IMR-90 (cell line): ENCODE results near the gene CARMIL1. TPM values are rescaled to one million over a fixed set of nuclear protein-coding genes. Genes with fewer than 3 reads are reported as not detected.

Experiments
- ATAC-seq: fragments of 200-7000 bp; cut with Tn5 transposase; 2 replicates; pipeline ENCODE4 v1.9.1; 2020; ENCODE audit warnings: low read depth, mild to moderate bottlenecking, moderate library complexity
- BruUV-seq: library from RNA; stranded (reverse); fragments of 400-500 nt; replicated peaks from 2 replicates; lab custom pipeline; 2021; lab: Mats Ljungman, UMichigan
- CTCF ChIA-PET: fragments of 300-600 bp; formaldehyde crosslinking; extraction: SDS; loops from one replicate; lab custom pipeline; 2021; ENCODE audit warnings: antibody characterized with exemption; lab: Yijun Ruan, JAX
- POLR2A ChIA-PET: fragments of 300-600 bp; sonication (Branson Sonifier 250); formaldehyde crosslinking; loops from one replicate; lab custom pipeline; 2022; ENCODE audit warnings: antibody characterized with exemption; ENCODE audit not compliant: unreplicated experiment; lab: Charles Lee
- DNase-seq: peaks from one replicate; pipeline ENCODE4 v3.0.0; 2013
- H2AFZ ChIP-seq: replicated peaks from 2 replicates; pipeline ENCODE3; 2013; ENCODE audit warnings: low read length, mild to moderate bottlenecking; ENCODE audit not compliant: poor library complexity
- H2AK5ac ChIP-seq: 2 replicates; pipeline ENCODE4 v1.6.1; 2013; ENCODE audit warnings: low read depth, low read length, inconsistent platforms
- H2AK9ac ChIP-seq: replicated peaks from 2 replicates; pipeline ENCODE3; 2013; ENCODE audit warnings: mild to moderate bottlenecking, low read depth, low read length, moderate library complexity; ENCODE audit not compliant: poor library complexity
- H2BK120ac ChIP-seq: 2 replicates; pipeline ENCODE4 v1.6.1; 2013; ENCODE audit warnings: low read depth, low read length, inconsistent platforms
- H2BK15ac ChIP-seq: 3 replicates; pipeline ENCODE4 v1.6.1; 2013; ENCODE audit warnings: low read depth, low read length, inconsistent platforms
- H2BK20ac ChIP-seq: 2 replicates; pipeline ENCODE4 v1.6.1; 2013; ENCODE audit warnings: low read depth, mild to moderate bottlenecking, inconsistent platforms, low read length, moderate library complexity
- H2BK5ac ChIP-seq: 2 replicates; pipeline ENCODE4 v1.6.1; 2013; ENCODE audit warnings: mild to moderate bottlenecking, low read depth, low read length, inconsistent platforms; ENCODE audit not compliant: poor library complexity, severe bottlenecking
- H3K14ac ChIP-seq: replicated peaks from 2 replicates; pipeline ENCODE4 v1.6.1; 2013; ENCODE audit warnings: low read depth, low read length, inconsistent platforms
- H3K18ac ChIP-seq: 2 replicates; pipeline ENCODE4 v1.6.1; 2013; ENCODE audit warnings: low read depth, low read length, control low read depth
- H3K23ac ChIP-seq: 2 replicates; pipeline ENCODE4 v1.6.1; 2013; ENCODE audit warnings: low read depth, low read length, inconsistent platforms
- H3K27ac ChIP-seq: 2 replicates; pipeline ENCODE4 v1.5.1; 2013; ENCODE audit warnings: mild to moderate bottlenecking, control low read depth, low read length; ENCODE audit not compliant: insufficient read depth
- H3K27me3 ChIP-seq: 2 replicates; pipeline ENCODE4 v1.6.1; 2013; ENCODE audit warnings: low read length; ENCODE audit not compliant: control insufficient read depth, insufficient read depth
- H3K36me3 ChIP-seq: 2 replicates; pipeline ENCODE4 v1.6.1; 2013; ENCODE audit warnings: low read length, mixed read lengths; ENCODE audit not compliant: control insufficient read depth, insufficient read depth
- H3K4ac ChIP-seq: 2 replicates; pipeline ENCODE4 v1.6.1; 2013; ENCODE audit warnings: low read depth, low read length, inconsistent platforms
- H3K4me1 ChIP-seq: 2 replicates; pipeline ENCODE4 v1.6.1; 2013; ENCODE audit warnings: low read length, mixed read lengths; ENCODE audit not compliant: control insufficient read depth, insufficient read depth
- H3K4me2 ChIP-seq: 2 replicates; pipeline ENCODE4 v1.6.1; 2013; ENCODE audit warnings: low read depth, mild to moderate bottlenecking, control low read depth, low read length, moderate library complexity
- H3K4me3 ChIP-seq: 2 replicates; pipeline ENCODE4 v1.5.1; 2013; ENCODE audit warnings: low read depth, mild to moderate bottlenecking, control low read depth, low read length, moderate library complexity; ENCODE audit not compliant: insufficient read depth
- H3K56ac ChIP-seq: 2 replicates; pipeline ENCODE4 v1.6.1; 2013; ENCODE audit warnings: low read length, inconsistent platforms; ENCODE audit not compliant: insufficient read depth; ENCODE audit errors: extremely low read depth
- H3K79me1 ChIP-seq, 2 experiments: 2 replicates each; pipeline ENCODE4 v1.6.1; 2013; ENCODE audit warnings: low read length in 2 of 2, inconsistent platforms in 1 of 2, low read depth in 1 of 2
- H3K9ac ChIP-seq: 2 replicates; pipeline ENCODE4 v1.6.1; 2013; ENCODE audit warnings: low read depth, low read length, control low read depth
- H3K9me1 ChIP-seq: 2 replicates; pipeline ENCODE4 v1.6.1; 2013; ENCODE audit warnings: low read length, inconsistent platforms; ENCODE audit not compliant: insufficient read depth
- H3K9me3 ChIP-seq: 2 replicates; pipeline ENCODE4 v1.6.1; 2013; ENCODE audit warnings: low read length; ENCODE audit not compliant: control insufficient read depth, insufficient read depth
- H4K20me1 ChIP-seq: 2 replicates; pipeline ENCODE4 v1.6.1; 2013; ENCODE audit warnings: low read length, inconsistent platforms; ENCODE audit not compliant: insufficient read depth
- H4K5ac ChIP-seq: 2 replicates; pipeline ENCODE4 v1.6.1; 2013; ENCODE audit warnings: mild to moderate bottlenecking, low read depth, low read length, control low read depth
- H4K8ac ChIP-seq, 2 experiments: 2 replicates each; pipeline ENCODE4 v1.6.1; 2013; ENCODE audit warnings: low read depth in 2 of 2, low read length in 2 of 2, control low read depth in 1 of 2, inconsistent platforms in 1 of 2
- H4K91ac ChIP-seq: 2 replicates; pipeline ENCODE4 v1.6.1; 2013; ENCODE audit warnings: low read depth, low read length, inconsistent platforms; ENCODE audit not compliant: insufficient read depth
- CEBPB ChIP-seq: IDR thresholded peaks from 2 replicates; pipeline ENCODE4 v1.6.1; 2012; ENCODE audit warnings: low read depth, low read length, improper control_type of control experiment
- CHD1 ChIP-seq: IDR thresholded peaks from 2 replicates; pipeline ENCODE4 v1.6.1; 2012; ENCODE audit warnings: low read depth, low read length, improper control_type of control experiment
- FOS ChIP-seq: fragments of 150-350 bp; IDR thresholded peaks from 2 replicates; pipeline ENCODE4 v1.6.1; 2016; ENCODE audit warnings: low read depth, low read length
- MAFK ChIP-seq: IDR thresholded peaks from 2 replicates; pipeline ENCODE4 v1.6.1; 2012; ENCODE audit warnings: low read depth, low read length, improper control_type of control experiment
- MXI1 ChIP-seq: IDR thresholded peaks from 2 replicates; pipeline ENCODE4 v1.6.1; 2012; ENCODE audit warnings: low read depth, mild to moderate bottlenecking, low read length, moderate library complexity, borderline replicate concordance
- NFE2L2 ChIP-seq: fragments of 150-350 bp; IDR thresholded peaks from 2 replicates; pipeline ENCODE4 v1.6.1; 2016; ENCODE audit warnings: low read depth, mild to moderate bottlenecking, low read length
- POLR2A ChIP-seq: IDR thresholded peaks from 2 replicates; pipeline ENCODE4 v1.6.1; 2012; ENCODE audit warnings: mild to moderate bottlenecking, low read depth, low read length
- RAD21 ChIP-seq: IDR thresholded peaks from 2 replicates; pipeline ENCODE4 v1.6.1; 2012; ENCODE audit warnings: low read length, improper control_type of control experiment
- RCOR1 ChIP-seq: IDR thresholded peaks from 2 replicates; pipeline ENCODE4 v1.6.1; 2012; ENCODE audit warnings: mild to moderate bottlenecking, low read length, improper control_type of control experiment; ENCODE audit not compliant: insufficient replicate concordance
- RFX5 ChIP-seq: IDR thresholded peaks from 2 replicates; pipeline ENCODE4 v1.8.0; 2012; ENCODE audit warnings: low read depth, mild to moderate bottlenecking, low read length, moderate library complexity
- SMC3 ChIP-seq: fragments of 150-350 bp; IDR thresholded peaks from 2 replicates; pipeline ENCODE4 v1.6.1; 2016; ENCODE audit warnings: low read depth, mild to moderate bottlenecking, antibody characterized with exemption, low read length, moderate library complexity
- WGBS, 2 experiments: methylation state at CpG; one replicate each; pipeline versions ENCODE4 v1.1.5 to v1.1.7; 2013; ENCODE audit warnings: missing lambda C conversion rate in 2 of 2; ENCODE audit not compliant: insufficient read length in 1 of 2; ENCODE audit errors: extremely low coverage in 2 of 2; 5-methylcytosine and 5-hydroxymethylcytosine counted together
- dilution Hi-C: fragments of 300-500 bp; cut with HindIII; formaldehyde crosslinking; loops from one replicate; pipeline ENCODE4 v1.14.3; 2018; ENCODE audit warnings: low sequenced_read_pairs; ENCODE audit not compliant: unreplicated experiment
- in situ Hi-C: fragments of 300-500 bp; cut with MboI; formaldehyde crosslinking; loops from 3 replicates; pipeline ENCODE4 v1.14.3; 2019; ENCODE audit warnings: low sequenced_read_pairs, inconsistent platforms, mixed read lengths
- intact Hi-C: fragments of 100-400 bp; cut with micrococcal nuclease; formaldehyde crosslinking; loops from 2 replicates; pipeline ENCODE4 v1.10.0; 2022
- polyA plus RNA-seq, 3 experiments: library from polyadenylated mRNA; depleted of rRNA; stranded (reverse); fragments of >200 nt; gene quantifications; 2 replicates each; pipeline ENCODE4 v1.2.3, GENCODE V29; 2012; ENCODE audit warnings: low replicate concordance in 1 of 3
- total RNA-seq: library from RNA; depleted of rRNA; stranded (reverse); fragments of >200 nt; gene quantifications from 2 replicates; pipeline ENCODE4 v1.2.3, GENCODE V29; 2012
- TF ChIP-seq, protein P1 (sequence below): fragments of 150-350 bp; IDR thresholded peaks from 2 replicates; pipeline ENCODE4 v1.6.1; 2016; ENCODE audit warnings: low read depth, mild to moderate bottlenecking, low read length, moderate library complexity, borderline replicate concordance
- TF ChIP-seq, protein P2 (sequence below): fragments of 150-350 bp; IDR thresholded peaks from 2 replicates; pipeline ENCODE4 v1.6.1; 2017; ENCODE audit warnings: mild to moderate bottlenecking, antibody characterized with exemption, low read length, low read depth
- TF ChIP-seq, protein P3 (sequence below): conservative IDR thresholded peaks from 2 replicates; pipeline ENCODE4 v1.5.1; 2012; ENCODE audit warnings: mild to moderate bottlenecking, low read depth, low read length, improper control_type of control experiment

CARMIL1 gene
- total and polyA plus RNA-seq, 2 of the 4 experiments (the other 2 are of a cell fraction) = 1.3 to 2.9 TPM

DNA sequence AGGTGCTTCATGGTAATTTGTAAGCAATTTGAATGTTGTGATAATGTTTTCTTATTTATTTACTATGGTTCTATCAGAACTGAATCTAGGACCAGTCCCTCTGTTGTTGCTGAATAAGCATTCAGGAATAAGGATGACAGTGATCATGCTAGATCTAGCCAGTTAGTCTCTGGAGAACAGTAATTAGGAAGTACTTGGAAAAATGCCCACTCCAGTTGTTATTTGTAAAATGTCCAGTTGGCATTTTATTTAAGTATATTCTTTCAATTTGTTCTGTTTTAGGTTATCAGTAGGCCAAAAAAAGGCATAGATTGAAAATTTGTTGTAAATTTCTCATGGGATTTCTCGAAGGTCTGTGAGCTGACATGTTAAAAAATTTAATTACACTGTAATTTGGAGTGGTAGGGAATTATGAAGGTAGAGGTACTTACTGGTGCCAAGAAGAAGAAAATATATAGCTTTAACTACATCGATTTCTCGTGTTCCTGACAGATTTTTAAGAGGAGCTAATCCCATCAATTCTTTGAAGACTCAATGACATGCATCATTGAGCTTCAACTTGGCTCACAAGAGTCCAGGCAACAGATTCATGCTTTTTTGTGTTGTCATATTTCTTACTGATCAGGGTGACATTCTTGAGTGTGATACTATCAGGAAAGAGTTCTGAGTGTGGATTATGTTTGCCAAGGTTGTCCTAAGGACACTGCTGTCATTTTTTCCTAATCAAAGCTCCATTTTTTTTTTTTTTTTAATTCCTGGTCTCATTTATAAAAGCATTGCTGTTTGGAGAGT is 177.3 kb downstream of the CARMIL1 start:
- H2AK9ac ChIP-seq = no peak overlapping the region
- H3K18ac ChIP-seq = no peak overlapping the region
- H3K4me2 ChIP-seq = no peak overlapping the region
- no TSS peak for BruUV-seq
- in situ Hi-C loops (no loop called here), dilution Hi-C loops (no loop called here), intact Hi-C loops (no loop called here)
- no peaks in the 10 kb centered on the region for H3K79me1 ChIP-seq
- no peak overlapping the region for H2BK5ac ChIP-seq
- no peak overlapping the region for H2AFZ ChIP-seq
- no peak for TF ChIP-seq CHD1
- no peak for TF ChIP-seq CEBPB
- no peak for TF ChIP-seq MXI1
- no peak for TF ChIP-seq RCOR1
- TF ChIP-seq SMC3 = no peak
- TF ChIP-seq, protein P1, sequence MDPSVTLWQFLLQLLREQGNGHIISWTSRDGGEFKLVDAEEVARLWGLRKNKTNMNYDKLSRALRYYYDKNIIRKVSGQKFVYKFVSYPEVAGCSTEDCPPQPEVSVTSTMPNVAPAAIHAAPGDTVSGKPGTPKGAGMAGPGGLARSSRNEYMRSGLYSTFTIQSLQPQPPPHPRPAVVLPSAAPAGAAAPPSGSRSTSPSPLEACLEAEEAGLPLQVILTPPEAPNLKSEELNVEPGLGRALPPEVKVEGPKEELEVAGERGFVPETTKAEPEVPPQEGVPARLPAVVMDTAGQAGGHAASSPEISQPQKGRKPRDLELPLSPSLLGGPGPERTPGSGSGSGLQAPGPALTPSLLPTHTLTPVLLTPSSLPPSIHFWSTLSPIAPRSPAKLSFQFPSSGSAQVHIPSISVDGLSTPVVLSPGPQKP = no peak
- no peak for TF ChIP-seq NFE2L2
- TF ChIP-seq, protein P2, sequence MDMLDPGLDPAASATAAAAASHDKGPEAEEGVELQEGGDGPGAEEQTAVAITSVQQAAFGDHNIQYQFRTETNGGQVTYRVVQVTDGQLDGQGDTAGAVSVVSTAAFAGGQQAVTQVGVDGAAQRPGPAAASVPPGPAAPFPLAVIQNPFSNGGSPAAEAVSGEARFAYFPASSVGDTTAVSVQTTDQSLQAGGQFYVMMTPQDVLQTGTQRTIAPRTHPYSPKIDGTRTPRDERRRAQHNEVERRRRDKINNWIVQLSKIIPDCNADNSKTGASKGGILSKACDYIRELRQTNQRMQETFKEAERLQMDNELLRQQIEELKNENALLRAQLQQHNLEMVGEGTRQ = no peak
- no peak for TF ChIP-seq MAFK
- no peak for TF ChIP-seq FOS
- TF ChIP-seq POLR2A = no peak
- no peak for TF ChIP-seq RFX5
- TF ChIP-seq, protein P3, sequence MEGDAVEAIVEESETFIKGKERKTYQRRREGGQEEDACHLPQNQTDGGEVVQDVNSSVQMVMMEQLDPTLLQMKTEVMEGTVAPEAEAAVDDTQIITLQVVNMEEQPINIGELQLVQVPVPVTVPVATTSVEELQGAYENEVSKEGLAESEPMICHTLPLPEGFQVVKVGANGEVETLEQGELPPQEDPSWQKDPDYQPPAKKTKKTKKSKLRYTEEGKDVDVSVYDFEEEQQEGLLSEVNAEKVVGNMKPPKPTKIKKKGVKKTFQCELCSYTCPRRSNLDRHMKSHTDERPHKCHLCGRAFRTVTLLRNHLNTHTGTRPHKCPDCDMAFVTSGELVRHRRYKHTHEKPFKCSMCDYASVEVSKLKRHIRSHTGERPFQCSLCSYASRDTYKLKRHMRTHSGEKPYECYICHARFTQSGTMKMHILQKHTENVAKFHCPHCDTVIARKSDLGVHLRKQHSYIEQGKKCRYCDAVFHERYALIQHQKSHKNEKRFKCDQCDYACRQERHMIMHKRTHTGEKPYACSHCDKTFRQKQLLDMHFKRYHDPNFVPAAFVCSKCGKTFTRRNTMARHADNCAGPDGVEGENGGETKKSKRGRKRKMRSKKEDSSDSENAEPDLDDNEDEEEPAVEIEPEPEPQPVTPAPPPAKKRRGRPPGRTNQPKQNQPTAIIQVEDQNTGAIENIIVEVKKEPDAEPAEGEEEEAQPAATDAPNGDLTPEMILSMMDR = no peak
- no peak for TF ChIP-seq RAD21
- POLR2A ChIA-PET = no interaction called here
- no peaks in the 10 kb centered on the region for H4K20me1 ChIP-seq
- H3K56ac ChIP-seq = no peak overlapping the region
- H3K23ac ChIP-seq = no peak overlapping the region
- no peak overlapping the region for H3K9ac ChIP-seq
- no peak overlapping the region for H3K14ac ChIP-seq
- CTCF ChIA-PET = interaction anchor here (0.9 kb wide), 1 partner anchor 178 kb away, joined by 4 read pairs; no protein-coding TSS in a partner anchor
- no peaks in the 10 kb centered on the region for H3K9me3 ChIP-seq
- H3K27me3 ChIP-seq = no peaks in the 10 kb centered on the region
- no peak overlapping the region for H2AK5ac ChIP-seq
- H2BK120ac ChIP-seq = no peak overlapping the region
- DNase-seq = no peak
- no peaks in the 10 kb centered on the region for H3K9me1 ChIP-seq
- H3K4ac ChIP-seq = no peak overlapping the region
- H2BK20ac ChIP-seq = no peak overlapping the region
- H2BK15ac ChIP-seq = no peak overlapping the region
- no peaks in the 10 kb centered on the region for H3K4me1 ChIP-seq
- H3K27ac ChIP-seq = no peak overlapping the region
- H4K91ac ChIP-seq = no peak overlapping the region
- no peak overlapping the region for H4K5ac ChIP-seq
- WGBS, 2 experiments = no CpG with 5 or more reads among the region's 3 CpGs
- H3K4me3 ChIP-seq = no peak overlapping the region
- H3K36me3 ChIP-seq = no peaks in the 10 kb centered on the region
- no peak overlapping the region for H4K8ac ChIP-seq
- ATAC-seq = no peak
